HCT116 (cell line): Measurements from ENCODE around the gene NASP.

ENCODE experiments used
- ATF3 ChIP-seq: IDR thresholded peaks from 2 replicates; pipeline ENCODE4 v1.6.1; 2012
- CEBPB ChIP-seq: IDR thresholded peaks from 2 replicates; pipeline ENCODE4 v1.6.1; 2012; ENCODE audit warnings: low read depth
- CTCF ChIP-seq, 3 experiments: fragments of 200-600 bp in 1 of 3; sonication (generic) in 1 of 3; IDR thresholded peaks in 2 of 3; conservative IDR thresholded peaks in 1 of 3; 2 replicates each; pipeline ENCODE4 v1.5.1; 2012 to 2017; ENCODE audit warnings: low read depth in 2 of 3, low read length in 2 of 3, antibody characterized with exemption in 1 of 3, borderline replicate concordance in 1 of 3, control low read depth in 1 of 3, mild to moderate bottlenecking in 1 of 3, mixed read lengths in 1 of 3, mixed run types in 1 of 3, moderate library complexity in 1 of 3; ENCODE audit not compliant: insufficient read depth in 1 of 3
- EGR1 ChIP-seq: IDR thresholded peaks from 2 replicates; pipeline ENCODE4 v1.6.1; 2012; ENCODE audit warnings: low read depth
- EZH2phosphoT487 ChIP-seq: fragments of 200-600 bp; IDR thresholded peaks from 2 replicates; pipeline ENCODE4 v1.6.1; 2018; ENCODE audit warnings: antibody characterized with exemption, borderline replicate concordance
- JUND ChIP-seq: IDR thresholded peaks from 2 replicates; pipeline ENCODE4 v1.6.1; 2012
- MAX ChIP-seq: IDR thresholded peaks from 2 replicates; pipeline ENCODE4 v1.6.1; 2012
- POLR2A ChIP-seq: IDR thresholded peaks from 2 replicates; pipeline ENCODE4 v1.7.0; 2011; ENCODE audit warnings: borderline replicate concordance; ENCODE audit not compliant: insufficient read depth, insufficient read length; ENCODE audit errors: extremely low read depth
- REST ChIP-seq: IDR thresholded peaks from 2 replicates; pipeline ENCODE4 v1.6.1; 2012; ENCODE audit warnings: low read depth
- SIN3A ChIP-seq: IDR thresholded peaks from 2 replicates; pipeline ENCODE4 v1.6.1; 2012; ENCODE audit warnings: low read depth
- SRF ChIP-seq: IDR thresholded peaks from 2 replicates; pipeline ENCODE4 v1.6.1; 2012; ENCODE audit warnings: low read depth
- YY1 ChIP-seq: IDR thresholded peaks from 2 replicates; pipeline ENCODE4 v1.6.1; 2011; ENCODE audit warnings: low read length, low read depth, moderate library complexity, mild to moderate bottlenecking; ENCODE audit not compliant: insufficient replicate concordance; ENCODE audit errors: extremely low read depth
- ZBTB33 ChIP-seq: IDR thresholded peaks from 2 replicates; pipeline ENCODE4 v1.6.1; 2011; ENCODE audit warnings: mild to moderate bottlenecking, low read length, moderate library complexity; ENCODE audit not compliant: insufficient replicate concordance; ENCODE audit errors: extremely low read depth

GRCh38 chr1:45568421-45568820, 15.4 kb upstream of the NASP start:
- TF ChIP-seq CTCF (IDR thresholded peaks at IDR 0.05 in 2 of 3, conservative IDR thresholded peaks at IDR 0.05 in 1 of 3; ENCODE audit: borderline replicate concordance in 1 of 3, insufficient read depth in 1 of 3, low read depth in 2 of 3, low read length in 2 of 3) (no peak), POLR2A (no peak), YY1 (no peak), EGR1 (no peak), ATF3 (no peak), SRF (no peak), SIN3A (no peak), REST (no peak), EZH2phosphoT487 (no peak), MAX (no peak), CEBPB (no peak), JUND (no peak), ZBTB33 (no peak)
